ENCODE data around the gene SORCS2. TPM values are rescaled to one million over a fixed set of nuclear protein-coding genes. Genes with fewer than 3 reads are reported as not detected.

SORCS2 gene
- total RNA-seq, 2 donors from 2014 or later: 1.0 to 4.4 TPM

DNA sequence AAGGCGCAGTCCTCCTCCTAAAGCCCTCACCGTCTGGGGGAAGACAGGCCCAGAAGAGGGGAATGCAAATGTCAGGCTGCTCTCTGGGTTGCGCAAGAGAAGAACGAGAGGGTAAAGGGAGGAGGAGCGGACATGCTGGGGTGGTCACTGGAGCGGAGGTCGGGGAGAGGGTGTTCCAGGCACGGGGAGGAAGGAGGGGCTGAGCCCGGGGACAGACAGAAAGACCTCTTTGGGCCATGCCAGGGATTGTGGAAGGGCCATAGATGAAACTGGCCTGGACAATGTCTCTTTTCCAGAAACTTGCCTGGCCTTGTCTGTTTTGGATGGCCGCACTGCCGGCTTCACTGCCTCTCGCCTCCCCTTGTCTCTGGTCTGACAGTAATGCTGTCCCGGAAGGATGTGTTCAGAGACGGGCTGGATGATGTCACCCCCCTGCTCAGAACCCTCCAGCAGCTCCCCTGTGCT, 121.0 kb downstream of the SORCS2 start:
- H3K9me3 ChIP-seq: no peaks in the 10 kb centered on the region
- WGBS: 47% methylated on average over 14 of the region's 14 CpGs
- no peak for TF ChIP-seq POLR2AphosphoS5 (IDR thresholded peaks at IDR 0.05)
- no peak for TF ChIP-seq POLR2A (IDR thresholded peaks at IDR 0.05)
- TF ChIP-seq CTCF (IDR thresholded peaks at IDR 0.05): no peak
- intact Hi-C loops (cut with DNase I): no loop called here
- H3K4me3 ChIP-seq: no peak overlapping the region
- peak overlapping the region; percentile 18 to 33 for H3K27ac ChIP-seq
- H3K36me3 ChIP-seq: no peaks in the 10 kb centered on the region
- no peaks in the 10 kb centered on the region for H3K27me3 ChIP-seq (replicated peaks; ENCODE audit: insufficient read depth)
- H3K4me1 ChIP-seq (replicated peaks): no peaks in the 10 kb centered on the region
- no peak for DNase-seq (ENCODE audit: low spot score)

- no peak for DNase-seq (ENCODE audit: low spot score)
- H3K36me3 ChIP-seq: no peaks in the 10 kb centered on the region
- H3K4me1 ChIP-seq (replicated peaks): no peaks in the 10 kb centered on the region
- TF ChIP-seq POLR2A (IDR thresholded peaks at IDR 0.05) (no peak), POLR2AphosphoS5 (IDR thresholded peaks at IDR 0.05) (no peak), CTCF (IDR thresholded peaks at IDR 0.05) (no peak)
- H3K9me3 ChIP-seq: no peaks in the 10 kb centered on the region
- H3K4me3 ChIP-seq: no peak overlapping the region
- WGBS: 88% methylated on average over 11 of the region's 11 CpGs
- intact Hi-C loops (cut with DNase I): no loop called here
- H3K27me3 ChIP-seq (replicated peaks; ENCODE audit: insufficient read depth): no peaks in the 10 kb centered on the region
- peak overlapping the region; percentile 18 to 33 for H3K27ac ChIP-seq
Observed at GRCh38 chr4:7313991-7314390, 121.7 kb downstream of the SORCS2 start.

DNA sequence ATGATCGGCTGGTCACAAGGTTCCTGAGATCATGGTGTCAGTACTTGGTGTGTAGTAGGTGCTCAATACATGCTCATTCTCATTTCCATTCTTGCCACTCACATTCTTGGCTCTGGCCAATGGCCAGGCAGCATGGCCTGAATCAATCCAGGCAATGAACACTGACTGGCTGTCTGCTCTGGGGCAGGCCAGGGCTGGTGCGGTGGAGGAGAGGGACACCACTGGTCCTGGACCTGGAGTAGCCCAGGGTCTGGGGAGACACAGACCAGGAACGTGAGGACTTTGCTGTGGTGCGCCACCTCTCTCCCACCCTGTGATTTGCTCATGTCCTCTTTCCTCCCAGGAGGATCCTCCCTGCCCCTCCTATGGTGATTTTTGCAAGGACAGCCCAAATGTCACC, 122.9 kb downstream of the SORCS2 start:
- H3K27ac ChIP-seq: no peak overlapping the region
- no peak overlapping the region for H3K4me3 ChIP-seq
- intact Hi-C loops (cut with DNase I): no loop called here
- no peaks in the 10 kb centered on the region for H3K36me3 ChIP-seq
- 86% methylated on average over 4 of the region's 4 CpGs for WGBS
- no peaks in the 10 kb centered on the region for H3K27me3 ChIP-seq (replicated peaks; ENCODE audit: insufficient read depth)
- TF ChIP-seq CTCF (IDR thresholded peaks at IDR 0.05) (no peak), POLR2A (IDR thresholded peaks at IDR 0.05) (no peak), POLR2AphosphoS5 (IDR thresholded peaks at IDR 0.05) (no peak)
- DNase-seq (ENCODE audit: low spot score): no peak
- H3K9me3 ChIP-seq: no peaks in the 10 kb centered on the region
- H3K4me1 ChIP-seq (replicated peaks): no peaks in the 10 kb centered on the region

- DNase-seq (ENCODE audit: low spot score): no peak
- 98% methylated on average over 1 of the region's 1 CpG for WGBS
- Histone ChIP-seq H3K4me1 (replicated peaks) (no peaks in the 10 kb centered on the region), H3K27ac (no peak overlapping the region), H3K4me3 (no peak overlapping the region), H3K27me3 (replicated peaks; ENCODE audit: insufficient read depth) (no peaks in the 10 kb centered on the region), H3K9me3 (no peaks in the 10 kb centered on the region), H3K36me3 (no peaks in the 10 kb centered on the region)
- intact Hi-C loops (cut with DNase I): no loop called here
- TF ChIP-seq CTCF (IDR thresholded peaks at IDR 0.05) (no peak), POLR2A (IDR thresholded peaks at IDR 0.05) (no peak), POLR2AphosphoS5 (IDR thresholded peaks at IDR 0.05) (no peak)
Observed at GRCh38 chr4:7315935-7316334, 123.6 kb downstream of the SORCS2 start.

GRCh38 chr4:7319024-7319423, 126.7 kb downstream of the SORCS2 start:
- Histone ChIP-seq H3K27me3 (replicated peaks; ENCODE audit: insufficient read depth) (no peaks in the 10 kb centered on the region), H3K36me3 (no peaks in the 10 kb centered on the region), H3K4me3 (no peak overlapping the region), H3K27ac (no peak overlapping the region), H3K9me3 (no peaks in the 10 kb centered on the region), H3K4me1 (replicated peaks) (no peaks in the 10 kb centered on the region)
- 64% methylated on average over 4 of the region's 4 CpGs for WGBS
- DNase-seq (ENCODE audit: low spot score): no peak
- intact Hi-C loops (cut with DNase I): no loop called here
- TF ChIP-seq POLR2AphosphoS5 (IDR thresholded peaks at IDR 0.05): no peak
- TF ChIP-seq CTCF (IDR thresholded peaks at IDR 0.05): no peak
- TF ChIP-seq POLR2A (IDR thresholded peaks at IDR 0.05): no peak

Measured in prostate gland (tissue), 2 donors.